ENCODE measurements around the gene GUCY1B1. TPM values are rescaled to one million over a fixed set of nuclear protein-coding genes. Genes with fewer than 3 reads are reported as not detected.

Gene GUCY1B1
- total RNA-seq, 2 experiments from 2014 or later = not detected

GRCh38 chr4:155745984-155746383, 12.8 kb upstream of the GUCY1B1 start:
- Histone ChIP-seq H2AFZ (ENCODE audit: low read length) (no peak overlapping the region), H3K79me2 (ENCODE audit: insufficient read depth, low read depth, low read length) (no peaks in the 10 kb centered on the region), H3K36me3 (ENCODE audit: insufficient read depth, low read length) (no peaks in the 10 kb centered on the region), H4K20me1 (ENCODE audit: insufficient read depth, low read length) (no peaks in the 10 kb centered on the region), H3K4me2 (ENCODE audit: low read length) (no peak overlapping the region), H3K9me3 (ENCODE audit: low read length) (no peaks in the 10 kb centered on the region), H3K4me3 (ENCODE audit: low read depth, low read length, poor library complexity, severe bottlenecking) (no peak overlapping the region), H3K27ac (ENCODE audit: low read depth, low read length, poor library complexity, severe bottlenecking) (no peak overlapping the region), H3K4me1 (ENCODE audit: insufficient read depth, low read length, poor library complexity, severe bottlenecking) (no peaks in the 10 kb centered on the region), H3K9me2 (ENCODE audit: insufficient read depth, low read length) (no peaks in the 10 kb centered on the region)
- intact Hi-C loops (cut with micrococcal nuclease; ENCODE audit: unreplicated experiment) = no loop called here
- no peak for TF ChIP-seq EZH2phosphoT487 (IDR thresholded peaks at IDR 0.05; ENCODE audit: borderline replicate concordance, low read depth, low read length)
- TF ChIP-seq, protein P1, sequence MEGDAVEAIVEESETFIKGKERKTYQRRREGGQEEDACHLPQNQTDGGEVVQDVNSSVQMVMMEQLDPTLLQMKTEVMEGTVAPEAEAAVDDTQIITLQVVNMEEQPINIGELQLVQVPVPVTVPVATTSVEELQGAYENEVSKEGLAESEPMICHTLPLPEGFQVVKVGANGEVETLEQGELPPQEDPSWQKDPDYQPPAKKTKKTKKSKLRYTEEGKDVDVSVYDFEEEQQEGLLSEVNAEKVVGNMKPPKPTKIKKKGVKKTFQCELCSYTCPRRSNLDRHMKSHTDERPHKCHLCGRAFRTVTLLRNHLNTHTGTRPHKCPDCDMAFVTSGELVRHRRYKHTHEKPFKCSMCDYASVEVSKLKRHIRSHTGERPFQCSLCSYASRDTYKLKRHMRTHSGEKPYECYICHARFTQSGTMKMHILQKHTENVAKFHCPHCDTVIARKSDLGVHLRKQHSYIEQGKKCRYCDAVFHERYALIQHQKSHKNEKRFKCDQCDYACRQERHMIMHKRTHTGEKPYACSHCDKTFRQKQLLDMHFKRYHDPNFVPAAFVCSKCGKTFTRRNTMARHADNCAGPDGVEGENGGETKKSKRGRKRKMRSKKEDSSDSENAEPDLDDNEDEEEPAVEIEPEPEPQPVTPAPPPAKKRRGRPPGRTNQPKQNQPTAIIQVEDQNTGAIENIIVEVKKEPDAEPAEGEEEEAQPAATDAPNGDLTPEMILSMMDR (conservative IDR thresholded peaks at IDR 0.05; ENCODE audit: low read length) = no peak
- POLR2A ChIA-PET = no interaction called here
- CTCF ChIA-PET (ENCODE audit: unreplicated experiment) = no interaction called here
- no peak for DNase-seq (ENCODE audit: low spot score)
- no TSS peak for BruUV-seq (replicated peaks)

GRCh38 chr4:155748039-155748438, 10.8 kb upstream of the GUCY1B1 start:
- no peak overlapping the region for H3K4me2 ChIP-seq (ENCODE audit: low read length)
- no peaks in the 10 kb centered on the region for H3K4me1 ChIP-seq (ENCODE audit: insufficient read depth, low read length, poor library complexity, severe bottlenecking)
- DNase-seq (ENCODE audit: low spot score) = no peak
- CTCF ChIA-PET (ENCODE audit: unreplicated experiment) = no interaction called here
- no peak overlapping the region for H3K4me3 ChIP-seq (ENCODE audit: low read depth, low read length, poor library complexity, severe bottlenecking)
- BruUV-seq (replicated peaks) = no TSS peak
- POLR2A ChIA-PET = interaction anchor here (0.7 kb wide), 2 partner anchors 27 to 66 kb away, joined by 3 read pairs; no protein-coding TSS in a partner anchor
- no peaks in the 10 kb centered on the region for H3K36me3 ChIP-seq (ENCODE audit: insufficient read depth, low read length)
- intact Hi-C loops (cut with micrococcal nuclease; ENCODE audit: unreplicated experiment) = no loop called here
- no peak overlapping the region for H2AFZ ChIP-seq (ENCODE audit: low read length)
- no peak overlapping the region for H3K27ac ChIP-seq (ENCODE audit: low read depth, low read length, poor library complexity, severe bottlenecking)
- TF ChIP-seq EZH2phosphoT487 (IDR thresholded peaks at IDR 0.05; ENCODE audit: borderline replicate concordance, low read depth, low read length) = no peak
- TF ChIP-seq, protein P1 (conservative IDR thresholded peaks at IDR 0.05; ENCODE audit: low read length) = no peak
- no peaks in the 10 kb centered on the region for H4K20me1 ChIP-seq (ENCODE audit: insufficient read depth, low read length)
- no peaks in the 10 kb centered on the region for H3K79me2 ChIP-seq (ENCODE audit: insufficient read depth, low read depth, low read length)
- H3K9me2 ChIP-seq (ENCODE audit: insufficient read depth, low read length) = no peaks in the 10 kb centered on the region
- no peaks in the 10 kb centered on the region for H3K9me3 ChIP-seq (ENCODE audit: low read length)

DNA sequence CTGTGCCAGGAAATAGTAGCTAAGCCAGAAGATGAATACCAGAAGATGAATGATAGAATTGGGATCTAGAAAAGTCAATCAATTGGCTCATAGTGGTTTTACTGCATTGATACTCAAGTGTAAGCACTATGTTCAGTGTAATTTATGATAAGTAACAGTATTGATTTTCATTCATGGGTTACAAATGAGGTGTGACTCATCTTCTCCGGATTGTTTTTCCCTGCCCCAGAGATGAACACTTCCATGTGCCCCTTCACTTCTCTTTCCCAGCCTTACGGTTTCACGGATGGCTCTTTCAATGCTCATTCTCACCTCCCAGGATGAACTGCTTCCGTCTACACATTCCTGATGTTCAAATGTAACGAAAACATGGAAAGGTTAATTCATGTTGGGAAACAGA, 9.8 kb upstream of the GUCY1B1 start:
- Histone ChIP-seq H3K36me3 (ENCODE audit: insufficient read depth, low read length) (no peaks in the 10 kb centered on the region), H3K4me3 (ENCODE audit: low read depth, low read length, poor library complexity, severe bottlenecking) (no peak overlapping the region), H3K4me1 (ENCODE audit: insufficient read depth, low read length, poor library complexity, severe bottlenecking) (no peaks in the 10 kb centered on the region), H4K20me1 (ENCODE audit: insufficient read depth, low read length) (no peaks in the 10 kb centered on the region), H2AFZ (ENCODE audit: low read length) (no peak overlapping the region), H3K79me2 (ENCODE audit: insufficient read depth, low read depth, low read length) (no peaks in the 10 kb centered on the region), H3K4me2 (ENCODE audit: low read length) (no peak overlapping the region), H3K27ac (ENCODE audit: low read depth, low read length, poor library complexity, severe bottlenecking) (no peak overlapping the region), H3K9me2 (ENCODE audit: insufficient read depth, low read length) (no peaks in the 10 kb centered on the region), H3K9me3 (ENCODE audit: low read length) (no peaks in the 10 kb centered on the region)
- POLR2A ChIA-PET = interaction anchor here (0.6 to 1.2 kb wide), 3 partner anchors 17 to 173 kb away, joined by 3 to 4 read pairs (median 3); no protein-coding TSS in a partner anchor
- no peak for TF ChIP-seq EZH2phosphoT487 (IDR thresholded peaks at IDR 0.05; ENCODE audit: borderline replicate concordance, low read depth, low read length)
- TF ChIP-seq, protein P1 (conservative IDR thresholded peaks at IDR 0.05; ENCODE audit: low read length) = no peak
- no peak for DNase-seq (ENCODE audit: low spot score)
- no TSS peak for BruUV-seq (replicated peaks)
- CTCF ChIA-PET (ENCODE audit: unreplicated experiment) = no interaction called here
- intact Hi-C loops (cut with micrococcal nuclease; ENCODE audit: unreplicated experiment) = no loop called here

Data from OCI-LY7 (cell line).